SKM-1 (cell line): ENCODE results near the gene IMMP2L.
"Not testable (repeated sequence)": the region's sequence is repeated elsewhere in the genome, so short reads cannot be mapped to it uniquely, and the experiment has no call there.

ENCODE experiments used
- DNase-seq: peaks from one replicate; lab custom pipeline; 2025; ENCODE audit not compliant: unreplicated experiment; lab: John Stamatoyannopoulos, UW

The IMMP2L gene

DNA sequence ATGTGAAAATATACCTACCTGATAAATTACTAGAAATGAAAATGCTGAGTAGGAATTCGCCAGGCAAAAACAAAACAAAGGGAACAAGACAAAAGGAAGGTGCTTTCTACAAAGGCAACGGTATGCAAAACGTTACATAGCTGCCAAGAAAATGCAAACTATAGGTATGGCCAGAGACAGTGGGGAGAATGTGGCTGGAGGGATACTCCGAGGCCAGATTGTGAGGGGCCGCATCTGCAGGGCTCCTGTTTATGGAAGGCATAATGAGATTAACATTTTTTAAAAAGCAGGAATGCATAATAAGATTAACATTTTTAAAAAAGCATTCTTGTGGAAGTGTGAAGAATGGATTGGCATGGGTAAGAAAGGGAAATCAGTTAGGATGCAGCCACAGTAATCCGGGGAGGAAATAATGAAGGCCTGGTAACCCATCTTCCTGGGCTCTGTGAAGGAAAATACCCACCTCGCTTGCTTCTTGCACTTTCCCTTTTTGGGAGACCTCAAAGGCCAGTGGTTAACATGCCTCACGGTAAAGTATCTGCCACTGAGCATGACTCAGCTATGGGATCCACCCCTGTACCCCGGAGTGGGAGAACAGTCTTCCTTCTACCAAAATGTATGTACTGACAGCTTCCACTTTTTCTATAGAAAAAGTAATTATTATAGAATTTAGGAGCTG, 617.2 kb downstream of the IMMP2L start:
- no peak for DNase-seq

DNA sequence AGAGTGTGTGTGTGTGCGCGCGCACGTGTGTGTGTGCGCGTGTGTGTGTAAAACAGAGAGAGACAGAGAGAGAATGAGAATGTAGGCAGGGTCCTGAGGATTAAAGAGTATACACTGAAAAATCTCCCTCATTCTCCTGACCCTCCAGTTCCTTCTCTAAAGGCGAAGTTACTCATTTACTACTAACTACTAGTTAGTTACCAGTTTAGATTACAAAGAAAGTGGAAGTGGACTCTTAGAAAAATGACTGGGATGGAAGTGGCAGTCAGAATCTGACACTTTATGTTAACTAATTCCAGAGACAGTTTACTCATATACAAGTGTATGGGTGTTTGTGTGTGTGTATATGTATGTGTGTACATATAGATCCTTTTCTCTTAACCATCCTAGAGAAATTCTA, 617.8 kb downstream of the IMMP2L start:
- DNase-seq, result no peak

DNA sequence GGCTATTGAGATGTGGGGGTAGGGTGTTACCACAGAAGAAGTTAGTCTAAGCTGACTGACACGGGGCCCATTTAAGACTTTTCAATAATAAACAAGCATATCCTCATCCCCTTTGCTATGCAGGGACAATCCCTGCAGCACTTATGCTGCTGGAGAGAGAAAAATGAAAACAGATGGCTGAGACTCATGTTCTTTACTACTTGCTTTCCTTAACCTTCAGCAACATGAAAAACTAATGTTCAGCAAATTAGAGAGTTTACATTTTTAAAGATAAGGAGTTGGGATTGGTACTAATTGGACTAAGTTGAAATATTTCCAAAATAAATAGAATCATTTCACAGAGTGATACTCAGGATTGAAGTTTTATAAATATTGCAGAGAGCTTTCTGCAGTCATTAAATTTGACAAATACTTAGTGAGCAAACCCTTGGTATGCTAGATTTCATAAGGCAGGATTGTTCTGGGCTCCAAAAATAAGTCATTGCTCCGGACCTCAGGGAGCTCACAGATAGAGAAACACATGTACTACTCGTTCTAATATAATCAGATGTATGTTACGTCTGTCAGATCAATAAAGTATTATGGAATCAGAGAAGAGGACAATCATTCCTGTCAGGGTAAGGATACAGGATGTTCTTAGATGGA, 618.5 kb downstream of the IMMP2L start:
- no peak for DNase-seq

DNA sequence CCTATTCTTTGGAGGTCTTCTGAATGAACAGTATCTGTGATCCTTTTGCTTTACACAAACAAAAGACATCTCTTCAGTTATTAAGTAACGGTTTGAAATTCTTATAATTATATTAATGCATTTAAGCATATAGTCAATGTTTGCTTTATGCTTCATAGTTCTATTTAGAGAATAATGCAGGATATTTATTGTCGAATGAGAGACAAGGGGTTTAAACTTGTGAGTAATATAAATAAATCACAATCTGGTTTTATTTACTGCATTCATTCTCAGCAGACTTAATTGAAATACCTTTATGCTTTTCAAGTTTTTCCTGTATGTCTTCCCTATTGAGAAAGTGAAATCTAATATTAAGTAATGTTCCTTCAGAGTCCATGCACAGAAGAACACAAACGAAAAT, 620.9 kb downstream of the IMMP2L start:
- DNase-seq, result no peak

DNA sequence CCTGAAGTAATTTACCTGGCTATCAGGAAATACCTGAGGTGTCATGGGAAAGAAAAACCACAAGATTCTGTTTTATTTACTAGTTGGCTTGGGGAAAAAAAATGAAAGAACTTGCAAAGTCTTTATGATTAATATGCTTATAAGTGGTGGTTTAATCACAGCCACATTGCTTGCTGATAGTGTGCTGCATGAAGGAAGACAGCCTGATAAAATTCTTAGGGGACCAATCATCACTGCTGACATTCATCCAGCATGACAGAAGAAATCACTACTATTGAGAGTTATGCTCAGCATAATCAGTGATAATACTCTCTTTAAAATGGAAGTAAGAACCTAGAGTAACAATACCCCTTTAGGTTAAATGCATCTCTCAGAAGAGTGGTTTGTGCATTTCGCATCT, 621.5 kb downstream of the IMMP2L start:
- no peak for DNase-seq

DNA sequence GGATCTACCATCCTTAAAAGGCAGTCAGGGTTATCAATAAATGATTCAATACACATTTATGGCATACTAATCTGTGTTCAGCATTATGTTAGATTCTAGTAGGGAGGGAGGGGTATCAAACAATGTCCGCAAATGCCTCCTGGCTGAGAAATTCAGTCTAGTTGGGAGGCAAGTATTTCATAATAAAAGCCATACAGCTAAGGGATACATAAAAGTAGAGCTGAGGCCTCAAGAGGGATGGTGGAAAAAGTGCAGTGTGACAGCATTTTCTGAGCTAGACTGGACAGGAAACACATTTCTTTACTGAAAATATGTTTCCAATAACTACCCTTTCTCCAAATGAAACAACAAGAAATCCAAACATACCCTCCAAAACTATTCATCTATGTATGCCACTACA, 624.1 kb downstream of the IMMP2L start:
- no peak for DNase-seq

DNA sequence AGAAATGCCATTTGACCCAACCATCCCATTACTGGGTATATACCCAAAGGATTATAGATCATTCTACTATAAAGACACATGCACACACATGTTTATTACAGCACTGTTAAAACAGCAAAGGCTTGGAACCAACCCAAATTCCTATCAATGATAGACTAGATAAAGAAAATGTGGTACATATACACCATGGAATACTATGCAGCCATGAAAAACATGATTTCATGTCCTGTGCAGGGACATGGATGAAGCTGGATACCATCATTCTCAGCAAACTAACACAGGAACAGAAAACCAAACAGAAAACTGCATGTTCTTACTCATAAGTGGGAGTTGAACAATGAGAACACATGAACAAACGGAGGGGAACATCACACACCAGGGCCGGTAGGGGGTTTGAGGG, 625.6 kb downstream of the IMMP2L start:
- DNase-seq, result not testable (repeated sequence)

DNA sequence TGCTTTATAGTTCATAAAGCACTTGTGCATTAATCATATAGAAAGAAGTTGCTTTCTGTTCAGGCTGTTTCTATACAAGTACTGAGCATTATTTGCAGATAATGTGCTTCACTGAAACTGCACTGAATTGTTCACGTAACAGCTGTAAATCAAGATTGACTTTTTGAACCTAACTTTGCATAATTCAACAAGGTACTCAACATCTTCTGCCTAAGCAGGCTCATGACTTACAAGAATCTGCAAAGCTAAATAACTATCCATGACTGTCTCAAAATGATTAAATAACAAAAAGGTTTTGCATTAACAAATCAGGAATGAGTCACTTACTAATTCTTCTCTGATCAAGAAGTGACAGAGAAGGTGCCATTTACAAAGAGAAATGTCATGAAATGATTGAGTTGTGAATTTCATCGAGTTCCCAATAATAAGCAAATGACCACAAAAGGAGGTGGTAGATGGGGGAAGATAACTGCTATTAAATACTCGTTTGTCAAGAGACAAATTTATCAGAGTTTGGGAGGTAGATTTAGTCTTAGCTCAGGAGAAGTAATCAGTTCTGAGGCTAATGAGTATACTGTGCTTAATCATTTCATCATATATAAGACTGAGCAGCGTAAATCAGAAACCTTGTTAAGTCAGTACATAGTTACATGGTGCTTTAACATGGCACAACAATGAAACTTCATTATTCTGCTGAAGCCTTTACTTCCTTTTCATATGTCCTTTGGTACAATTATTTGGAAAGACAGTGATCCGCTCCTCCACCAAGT, 632.6 kb downstream of the IMMP2L start:
- no peak for DNase-seq

DNA sequence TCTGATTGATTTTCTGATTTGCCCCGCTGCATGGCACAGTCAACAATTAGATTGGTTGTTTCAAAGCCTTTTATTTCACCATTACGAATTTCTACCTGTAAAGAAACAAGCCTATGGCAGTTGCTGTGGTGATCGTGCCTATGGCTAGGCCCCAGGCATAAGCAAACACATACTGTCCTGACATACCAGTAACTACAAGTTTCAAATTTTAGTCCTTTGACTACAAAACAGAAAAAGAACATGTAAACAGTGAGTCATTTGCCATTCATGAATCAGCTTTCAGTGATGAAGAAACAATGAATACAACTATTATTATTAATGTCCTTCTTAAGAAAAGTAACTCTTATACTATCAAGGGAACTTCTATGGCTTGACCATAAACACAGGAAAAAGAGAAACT, 639.4 kb downstream of the IMMP2L start:
- DNase-seq, result no peak

DNA sequence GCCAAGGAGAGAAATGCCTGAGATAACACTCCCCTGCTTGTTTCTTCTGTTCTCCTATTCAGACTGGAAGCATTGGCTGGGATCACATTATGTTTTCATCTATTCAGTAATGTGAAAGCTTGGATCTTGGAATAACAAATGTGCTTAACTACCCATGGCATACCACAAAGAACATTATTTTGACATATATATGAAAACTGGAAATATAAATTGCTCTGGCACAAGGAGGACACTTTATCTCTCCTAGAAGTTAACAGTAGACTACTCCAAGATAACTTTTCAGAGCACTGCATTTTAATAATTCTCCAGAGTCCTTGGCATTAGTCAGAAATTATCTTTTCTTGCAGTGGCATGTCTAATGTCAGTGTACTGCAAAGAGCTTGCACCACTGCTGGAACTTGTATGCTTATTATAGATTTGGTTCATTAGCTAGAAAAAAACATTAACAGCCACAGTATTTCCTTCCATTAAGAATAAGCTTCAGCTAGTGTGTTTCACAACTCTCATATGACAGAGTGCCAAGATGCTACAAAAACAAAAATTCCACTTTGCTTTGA, 640.6 kb downstream of the IMMP2L start:
- DNase-seq, result no peak

DNA sequence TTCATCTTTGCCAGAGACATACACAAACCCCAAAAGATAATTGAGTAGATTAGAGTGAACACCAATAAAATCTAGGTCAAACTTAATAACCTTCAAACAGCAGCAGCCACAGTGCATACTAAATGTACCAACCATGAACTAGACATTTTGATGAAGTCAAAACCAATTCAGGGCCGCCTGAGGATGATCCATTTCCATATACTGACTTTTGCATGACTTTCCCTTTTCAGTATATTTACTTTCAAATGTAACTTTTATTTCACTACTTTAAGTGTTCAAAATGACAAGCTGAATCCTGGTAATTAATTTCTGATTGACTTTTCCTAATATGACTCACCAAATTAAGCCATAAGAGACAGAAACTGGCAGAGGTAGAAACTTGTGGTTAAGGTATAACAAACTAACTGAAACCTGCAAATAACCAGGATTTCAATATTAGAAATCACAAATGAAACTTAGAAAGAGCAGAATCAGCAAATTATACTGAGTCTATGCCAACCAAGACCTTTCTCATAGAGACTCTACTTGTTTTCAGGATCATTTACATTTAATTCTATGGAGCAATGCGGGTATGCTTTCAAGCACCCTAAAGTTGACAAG, 643.2 kb downstream of the IMMP2L start:
- no peak for DNase-seq

DNA sequence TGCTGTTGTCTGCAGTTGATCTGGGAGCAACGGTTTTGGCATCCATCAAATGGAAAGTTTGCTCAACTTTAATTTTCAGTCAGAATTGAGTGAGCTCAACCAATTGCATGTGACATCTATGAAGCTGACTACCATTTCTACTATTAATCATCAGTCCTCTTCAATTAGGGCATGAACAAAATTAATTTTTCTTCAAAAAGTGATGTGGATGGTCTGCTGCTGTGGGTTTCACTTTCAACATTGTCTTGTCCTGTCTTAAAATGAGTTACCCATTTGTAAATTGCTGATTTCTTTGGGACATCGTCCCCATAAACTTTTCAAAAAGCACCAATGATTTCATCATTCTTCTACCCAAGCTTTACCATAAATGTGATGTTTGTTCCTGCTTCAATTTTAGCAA, 648.0 kb downstream of the IMMP2L start:
- no peak for DNase-seq

DNA sequence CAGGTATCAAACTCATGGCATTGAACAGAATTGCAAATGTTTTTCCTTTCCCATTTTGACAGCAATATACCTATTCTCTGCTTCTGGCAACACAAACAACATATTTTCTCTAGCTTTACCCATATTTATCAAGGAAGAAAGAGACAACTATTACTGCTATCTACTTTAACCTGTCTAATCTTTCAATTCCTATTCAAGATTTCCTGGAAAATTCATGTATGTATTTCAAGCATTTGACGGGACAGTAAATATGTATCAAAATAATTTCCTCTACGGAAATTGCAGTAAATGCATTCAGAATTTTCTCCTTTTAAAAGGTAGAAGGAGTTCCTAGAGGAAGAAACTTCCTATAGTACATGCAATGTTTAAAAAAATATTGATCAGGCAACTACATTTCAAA, 650.7 kb downstream of the IMMP2L start:
- no peak for DNase-seq

DNA sequence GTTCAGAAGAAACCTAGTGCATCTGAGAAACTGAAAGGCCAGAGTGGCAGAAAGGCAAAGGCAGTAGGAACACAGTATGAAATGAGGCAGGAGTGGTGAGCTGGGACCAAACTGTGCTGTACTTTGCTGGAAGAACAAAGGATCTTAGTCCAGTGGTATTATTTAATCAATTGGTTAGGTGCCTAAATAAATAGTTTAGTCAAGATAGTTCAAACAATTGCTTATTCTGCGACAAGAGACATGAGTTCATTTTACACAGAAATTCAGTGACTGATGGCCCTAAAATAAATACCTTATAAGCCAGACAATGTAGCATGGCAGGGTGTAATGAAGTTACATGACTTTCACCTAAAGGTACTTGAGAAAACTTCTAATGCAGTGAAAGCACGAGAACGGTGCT, 653.2 kb downstream of the IMMP2L start:
- no peak for DNase-seq

DNA sequence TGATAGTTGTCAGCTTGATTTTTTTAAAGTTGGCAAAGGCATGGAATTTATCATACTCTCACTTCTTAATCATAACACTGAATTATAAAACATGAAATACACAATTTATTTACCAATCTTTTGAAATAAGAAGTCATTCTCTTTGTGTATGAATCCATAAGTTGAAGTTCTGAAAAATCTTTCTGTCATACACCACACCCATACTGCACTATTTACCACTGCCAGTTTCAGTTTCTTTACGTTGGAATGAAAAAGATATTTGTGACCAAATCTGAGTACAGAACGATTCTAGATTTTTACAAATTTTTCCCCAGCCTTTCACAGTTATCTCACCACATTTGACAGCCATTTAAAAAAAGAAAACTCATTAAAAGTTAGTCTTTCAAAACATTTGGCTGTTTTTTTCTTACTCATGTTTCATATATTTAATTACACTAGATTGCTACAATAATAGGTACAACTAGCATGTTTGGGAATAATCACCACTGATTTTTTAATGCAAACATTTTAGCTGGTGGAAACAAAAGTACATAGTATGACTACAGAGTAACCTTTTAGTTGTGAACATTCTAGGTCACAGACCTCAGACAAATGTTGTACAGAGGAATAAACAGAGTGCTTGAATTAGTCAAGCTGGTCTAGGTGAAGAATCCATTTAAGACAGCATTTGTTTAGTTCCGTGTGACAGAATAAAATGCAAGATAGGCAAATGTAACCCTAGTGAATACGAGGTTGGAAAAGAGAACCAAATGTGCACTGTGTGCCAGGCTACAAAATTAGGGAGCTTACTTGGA, 656.3 kb downstream of the IMMP2L start:
- no peak for DNase-seq

DNA sequence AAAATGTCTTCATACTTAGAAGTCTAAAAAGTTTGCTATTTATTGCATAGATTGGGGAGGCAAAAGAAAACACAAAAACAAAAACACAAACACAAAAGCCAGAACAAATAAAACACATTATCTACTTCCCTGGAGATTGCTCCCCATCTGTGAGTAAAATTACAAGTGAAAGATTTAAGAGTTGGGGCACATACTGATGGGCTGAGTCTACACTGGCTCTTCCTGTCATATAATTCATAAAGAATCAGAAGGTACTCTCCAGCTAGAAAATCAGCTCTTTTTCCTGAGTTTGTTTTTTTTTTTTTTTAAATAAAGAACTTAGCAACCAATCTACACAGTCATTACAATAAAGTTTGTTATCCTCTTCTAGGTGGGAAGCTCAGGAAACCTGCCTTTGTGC, 663.8 kb downstream of the IMMP2L start:
- DNase-seq, result no peak

DNA sequence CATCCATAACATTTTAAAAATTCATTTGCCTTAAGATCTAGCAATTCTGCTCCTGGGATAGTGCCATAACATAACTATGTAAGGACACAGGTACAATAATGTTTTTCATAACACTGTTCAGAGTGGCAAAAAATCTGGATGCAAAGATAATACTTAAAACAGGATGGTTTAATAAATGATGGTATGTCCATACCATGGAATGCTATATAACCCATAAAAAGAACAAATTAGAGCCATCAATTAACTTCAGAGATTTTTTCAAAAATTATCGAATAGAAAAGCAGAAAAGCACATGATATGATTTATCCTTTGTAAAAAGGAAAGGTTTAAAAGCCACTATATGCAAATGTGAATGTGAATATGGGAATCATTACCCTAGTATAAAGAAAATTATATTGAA, 664.8 kb downstream of the IMMP2L start:
- DNase-seq, result no peak

DNA sequence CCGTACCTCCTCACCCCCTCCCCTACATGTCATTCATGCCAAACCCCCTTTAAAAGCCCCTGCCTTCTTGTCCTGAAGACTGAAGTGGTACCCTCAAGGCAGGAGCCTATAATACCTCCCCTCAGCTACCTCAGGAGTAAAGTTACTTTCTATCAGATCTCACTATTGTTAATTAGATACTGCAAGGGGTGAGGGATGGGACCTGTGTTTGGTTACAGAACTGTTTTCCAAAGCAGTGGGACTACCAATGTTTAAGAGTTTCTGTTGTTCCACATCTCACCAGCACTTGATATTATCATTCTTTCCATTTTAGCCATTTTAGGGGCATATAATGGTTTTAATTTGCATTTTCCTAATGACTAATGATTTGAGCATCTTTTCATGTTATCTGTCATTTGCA, 668.2 kb downstream of the IMMP2L start:
- no peak for DNase-seq

DNA sequence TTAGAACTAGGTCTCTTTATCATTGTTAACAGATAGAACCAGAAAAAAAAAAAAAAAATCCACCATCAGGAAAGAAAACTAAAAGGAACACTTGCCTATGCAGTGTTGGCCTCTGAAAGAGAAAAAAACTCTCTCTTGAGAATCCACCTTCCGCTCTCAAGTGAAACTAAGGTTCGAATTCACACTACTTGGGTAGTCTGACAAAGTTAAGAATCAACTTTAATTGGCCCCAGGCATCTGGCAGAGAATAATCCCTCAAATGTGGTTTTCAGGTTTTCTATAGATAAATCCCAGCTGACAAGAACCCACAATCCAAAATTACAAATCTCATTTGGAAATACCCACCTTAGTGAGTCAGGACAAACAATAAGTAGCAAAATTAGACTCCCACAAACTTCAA, 671.1 kb downstream of the IMMP2L start:
- DNase-seq, result no peak

DNA sequence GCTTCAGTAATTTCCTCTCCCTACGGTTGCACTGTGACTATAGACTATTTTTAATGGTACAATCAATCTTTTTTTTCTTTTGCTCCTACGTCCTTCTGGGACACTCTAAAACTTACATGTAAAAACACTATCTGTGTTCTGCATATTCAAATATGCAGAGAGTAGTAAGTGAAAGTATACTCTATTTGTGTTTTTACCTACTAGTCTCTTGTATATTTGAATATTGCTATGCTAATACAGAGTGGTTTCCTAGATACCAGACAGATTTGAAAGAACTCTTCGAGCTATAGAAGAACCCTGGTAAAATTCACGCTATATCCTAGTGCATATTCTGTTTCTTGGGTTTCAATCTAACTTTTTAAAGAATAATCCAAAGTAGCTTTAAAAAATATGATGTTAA, 672.2 kb downstream of the IMMP2L start:
- no peak for DNase-seq

DNA sequence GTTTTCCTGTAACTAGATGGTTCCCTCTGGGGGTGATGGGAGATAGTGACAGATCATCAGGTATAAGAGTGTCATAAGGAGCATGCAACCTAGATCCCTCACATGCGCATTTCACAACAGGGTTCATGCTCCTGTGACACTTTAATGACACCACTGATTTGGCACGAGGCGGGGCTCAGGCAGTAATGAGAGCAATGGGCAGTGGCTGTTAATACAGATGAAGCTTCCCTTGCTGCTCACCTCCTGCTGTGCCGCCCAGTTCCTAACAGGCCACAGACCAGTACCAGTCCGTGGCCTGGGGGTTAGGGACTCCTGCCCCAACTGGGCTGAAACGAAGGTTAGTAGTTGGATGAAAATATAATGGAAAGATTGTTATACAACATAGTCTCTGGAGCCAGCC, 673.0 kb downstream of the IMMP2L start:
- no peak for DNase-seq
